GM21529 (cell line): ENCODE results near the gene FBLN5.

Experiments
- ATAC-seq: cut with Tn5 transposase; IDR thresholded peaks from one replicate; pipeline ENCODE4 v1.9.1; 2021; ENCODE audit not compliant: unreplicated experiment

FBLN5 gene

GRCh38 chr14:91946622-91947474 is 646 bp downstream of the FBLN5 start:
- no peak for ATAC-seq

- ATAC-seq, result no peak
These were observed 1.5 kb downstream of the FBLN5 start for GRCh38 chr14:91945751-91946621.

- no peak for ATAC-seq
These were observed 4.5 kb downstream of the FBLN5 start for GRCh38 chr14:91942946-91943345.

- no peak for ATAC-seq
These were observed 5.4 kb downstream of the FBLN5 start for GRCh38 chr14:91942128-91942527.

- no peak for ATAC-seq
These were observed 7.3 kb downstream of the FBLN5 start for GRCh38 chr14:91940209-91940608.

GRCh38 chr14:91935586-91935985 is 11.9 kb downstream of the FBLN5 start:
- no peak for ATAC-seq

- ATAC-seq, result no peak
These were observed 12.8 kb downstream of the FBLN5 start for GRCh38 chr14:91934554-91935285.

- ATAC-seq, result no peak
These were observed 15.9 kb downstream of the FBLN5 start for GRCh38 chr14:91931478-91932088.

- ATAC-seq, result no peak
These were observed 17.8 kb downstream of the FBLN5 start for GRCh38 chr14:91929700-91930099.

- no peak for ATAC-seq
These were observed 19.7 kb downstream of the FBLN5 start for GRCh38 chr14:91927800-91928199.

- ATAC-seq, result no peak
These were observed 20.3 kb downstream of the FBLN5 start for GRCh38 chr14:91927191-91927590.

GRCh38 chr14:91926131-91926890 is 21.2 kb downstream of the FBLN5 start:
- ATAC-seq, result no peak

GRCh38 chr14:91925727-91926121 is 21.8 kb downstream of the FBLN5 start:
- ATAC-seq, result no peak

- ATAC-seq, result no peak
These were observed 22.3 kb downstream of the FBLN5 start for GRCh38 chr14:91925001-91925726.

GRCh38 chr14:91920526-91920925 is 27.0 kb downstream of the FBLN5 start:
- ATAC-seq, result no peak

- no peak for ATAC-seq
These were observed 27.7 kb downstream of the FBLN5 start for GRCh38 chr14:91919814-91920213.

- ATAC-seq, result no peak
These were observed 29.2 kb downstream of the FBLN5 start for GRCh38 chr14:91918186-91918883.

GRCh38 chr14:91912035-91912434 is 35.5 kb downstream of the FBLN5 start:
- no peak for ATAC-seq

GRCh38 chr14:91911474-91912032 is 35.9 kb downstream of the FBLN5 start:
- peak; percentile 76 for ATAC-seq
